HepG2 (cell line): Measurements from ENCODE around the gene ZMYND19. TPM values are rescaled to one million over a fixed set of nuclear protein-coding genes. Genes with fewer than 3 reads are reported as not detected.

Experiments
- ATAC-seq: fragments of 200-7000 bp; cut with Tn5 transposase; 3 replicates; pipeline ENCODE4 v1.9.1; 2020; ENCODE audit warnings: mild to moderate bottlenecking, moderate library complexity
- BruUV-seq: library from RNA; stranded (reverse); fragments of 400-500 nt; replicated peaks from 2 replicates; lab custom pipeline; 2021; lab: Mats Ljungman, UMichigan
- CTCF ChIA-PET: fragments of 300-600 bp; formaldehyde crosslinking; extraction: SDS; loops from one replicate; lab custom pipeline; 2021; ENCODE audit warnings: low total read pairs, inconsistent platforms, low intra/inter-chr PET ratio; lab: Yijun Ruan, JAX
- POLR2A ChIA-PET: fragments of 350-600 bp; sonication (Branson Sonifier 250); formaldehyde crosslinking; loops from one replicate; lab custom pipeline; 2020; ENCODE audit warnings: antibody characterized with exemption, inconsistent platforms; lab: Yijun Ruan, JAX
- DNase-seq: peaks from one replicate; pipeline ENCODE4 v3.0.0-alpha.2; 2015; ENCODE audit warnings: low spot score
- FAIRE-seq: peaks from 3 replicates; lab custom pipeline; 2011; peaks lifted over from hg19 to GRCh38; lab: Jason Lieb, UNC
- H2AFZ ChIP-seq: one replicate; pipeline ENCODE4 v1.6.1; 2011; ENCODE audit warnings: low read length, inconsistent platforms
- H3K27ac ChIP-seq: fragments of 300-600 bp; 3 replicates; pipeline ENCODE4 v1.8.0; 2011; ENCODE audit warnings: mixed run types, mild to moderate bottlenecking, mixed read lengths, low read length, inconsistent platforms; ENCODE audit not compliant: insufficient read depth; ENCODE audit errors: extremely low read length
- H3K27me3 ChIP-seq, 2 experiments: fragments of 200-600 bp in 1 of 2; 2 replicates in 1 of 2; 3 replicates in 1 of 2; pipeline versions ENCODE4 v1.6.0 to v1.8.0; 2011; ENCODE audit warnings: low read length in 2 of 2, mild to moderate bottlenecking in 2 of 2, moderate library complexity in 2 of 2, inconsistent platforms in 1 of 2; ENCODE audit not compliant: insufficient read depth in 2 of 2, control insufficient read depth in 1 of 2
- H3K36me3 ChIP-seq, 2 experiments: fragments of 200-600 bp in 1 of 2; replicated peaks in 1 of 2; 2 replicates in 1 of 2; 3 replicates in 1 of 2; pipeline versions ENCODE4 v1.5.1 to v1.8.0; 2011; ENCODE audit warnings: low read length in 2 of 2, inconsistent platforms in 1 of 2; ENCODE audit not compliant: insufficient read depth in 2 of 2, control insufficient read depth in 1 of 2
- H3K4me1 ChIP-seq: 2 replicates; pipeline ENCODE4 v1.5.1; 2012; ENCODE audit warnings: low read length, inconsistent platforms; ENCODE audit not compliant: insufficient read depth
- H3K4me2 ChIP-seq: 2 replicates; pipeline ENCODE4 v1.6.0; 2011; ENCODE audit warnings: low read depth, low read length, inconsistent platforms
- H3K4me3 ChIP-seq, 3 experiments: fragments of 200-600 bp in 1 of 3; sonication (generic), shearing (Covaris generic) in 1 of 3; replicated peaks in 1 of 3; 2 replicates each; pipeline ENCODE4 v1.5.1; 2011 to 2016; ENCODE audit warnings: low read length in 3 of 3, inconsistent platforms in 2 of 3, low read depth in 2 of 3, mild to moderate bottlenecking in 2 of 3, control low read depth in 1 of 3, mixed read lengths in 1 of 3; ENCODE audit not compliant: insufficient read depth in 1 of 3
- H3K79me2 ChIP-seq: one replicate; pipeline ENCODE4 v1.6.1; 2011; ENCODE audit warnings: low read length, inconsistent platforms; ENCODE audit not compliant: insufficient read depth
- H3K9ac ChIP-seq: 2 replicates; pipeline ENCODE4 v1.6.0; 2011; ENCODE audit warnings: mild to moderate bottlenecking, low read depth, low read length, inconsistent platforms; ENCODE audit not compliant: insufficient read depth
- H3K9me3 ChIP-seq: 2 replicates; pipeline ENCODE4 v1.5.1; 2012; ENCODE audit warnings: mild to moderate bottlenecking, low read length
- H4K20me1 ChIP-seq: 2 replicates; pipeline ENCODE4 v1.6.0; 2011; ENCODE audit warnings: inconsistent platforms, mild to moderate bottlenecking, low read length, moderate library complexity; ENCODE audit not compliant: insufficient read depth
- BRCA1 ChIP-seq: sonication (generic); formaldehyde crosslinking; IDR thresholded peaks from 2 replicates; pipeline ENCODE4 v1.4.0; 2020; ENCODE audit warnings: missing genetic modification reagents
- FOXC1 ChIP-seq: sonication (generic); formaldehyde crosslinking; IDR thresholded peaks from 2 replicates; pipeline ENCODE4 v1.8.0; 2022; ENCODE audit warnings: mild to moderate bottlenecking, missing genetic modification reagents, borderline replicate concordance
- FOXO4 ChIP-seq: sonication (generic); formaldehyde crosslinking; conservative IDR thresholded peaks from 2 replicates; pipeline ENCODE4 v1.8.1; 2023; ENCODE audit warnings: missing genetic modification reagents
- KMT2B ChIP-seq: IDR thresholded peaks from 2 replicates; pipeline ENCODE4 v1.6.1; 2016; ENCODE audit warnings: missing genetic modification reagents, missing compliant biosample characterization
- MATR3 ChIP-seq: sonication (generic); formaldehyde crosslinking; IDR thresholded peaks from 2 replicates; pipeline ENCODE4 v1.4.0; 2020; ENCODE audit warnings: missing genetic modification reagents
- MXD3 ChIP-seq: IDR thresholded peaks from 2 replicates; pipeline ENCODE4 v1.6.1; 2016; ENCODE audit warnings: mild to moderate bottlenecking, missing biosample characterization, missing genetic modification reagents
- SKIL ChIP-seq: sonication (generic); formaldehyde crosslinking; IDR thresholded peaks from 2 replicates; pipeline ENCODE4 v1.8.0; 2022; ENCODE audit warnings: missing genetic modification reagents, mild to moderate bottlenecking, moderate library complexity, borderline replicate concordance
- ZNF407 ChIP-seq: sonication (generic); formaldehyde crosslinking; IDR thresholded peaks from one replicate; pipeline ENCODE4 v1.5.1; 2020; ENCODE audit warnings: mild to moderate bottlenecking, missing genetic modification reagents; ENCODE audit errors: not compliant biosample characterization
- ZNF720 ChIP-seq: sonication (generic); formaldehyde crosslinking; IDR thresholded peaks from 2 replicates; pipeline ENCODE4 v1.4.0; 2020; ENCODE audit warnings: missing genetic modification reagents
- ZNF839 ChIP-seq: sonication (generic); formaldehyde crosslinking; IDR thresholded peaks from 2 replicates; pipeline ENCODE4 v1.4.0; 2020; ENCODE audit warnings: missing genetic modification reagents, mild to moderate bottlenecking, borderline replicate concordance
- WGBS: methylation state at CpG from one replicate; pipeline ENCODE4 v1.1.6; 2017; ENCODE audit warnings: low lambda C conversion rate; 5-methylcytosine and 5-hydroxymethylcytosine counted together
- in situ Hi-C: cut with HindIII; loops from 2 replicates; pipeline ENCODE4 v1.10.0; 2017; ENCODE audit warnings: low pct_unique_long_range_greater_than_20kb; ENCODE audit not compliant: extremely low pct_ligation_motif_present
- intact Hi-C: fragments of 100-400 bp; cut with micrococcal nuclease; formaldehyde crosslinking; loops from one replicate; pipeline ENCODE4 v1.10.0; 2022; ENCODE audit not compliant: unreplicated experiment
- polyA plus RNA-seq, 8 experiments: library from polyadenylated mRNA; depleted of rRNA in 3 of 8; stranded (reverse) in 7 of 8; unstranded in 1 of 8; fragments of >200 nt; fragmentation: Illumina TruSeq in 4 of 8; extraction: Trizol in 4 of 8; gene quantifications; 2 replicates each; pipeline versions ENCODE4 v1.2.1 to v1.2.3, GENCODE V29; 2011 to 2016; ENCODE audit warnings: low read depth in 4 of 8, missing spikeins in 1 of 8, mixed read lengths in 1 of 8; ENCODE audit not compliant: insufficient read depth in 1 of 8
- total RNA-seq, 5 experiments: library from RNA; depleted of rRNA; stranded (reverse); fragments of >200 nt; fragmentation: Illumina TruSeq; extraction: Trizol; gene quantifications; 2 replicates each; pipeline ENCODE4 v1.2.3, GENCODE V29; 2016; ENCODE audit warnings: low read depth in 1 of 5

The ZMYND19 gene
- total and polyA plus RNA-seq, 2 of the 13 experiments (the other 11 are each of a cell fraction or from before 2014, with no cell fraction given), result 21.3 to 38.7 TPM

GRCh38 chr9:137534256-137535119 is 55.8 kb downstream of the ZMYND19 start:
- Histone ChIP-seq H3K9me3 (no peaks in the 10 kb centered on the region), H2AFZ (peak overlapping the region; percentile 62), H4K20me1 (no peaks in the 10 kb centered on the region), H3K79me2 (no peaks in the 10 kb centered on the region), H3K27ac (peak overlapping the region; percentile 37), H3K4me1 (peaks cover 13% of the 10 kb centered on the region), H3K4me3 (peak overlapping the region in 1 of 3 experiments; percentile 19; a peak in 1 of 6 replicates), H3K9ac (peak overlapping the region; percentile 12), H3K27me3 (no peaks in the 10 kb centered on the region), H3K4me2 (peak overlapping the region; percentile 72), H3K36me3 (no peaks in the 10 kb centered on the region)
- peak; percentile 81 for DNase-seq
- in situ Hi-C loops (no loop called here), intact Hi-C loops (no loop called here)
- BruUV-seq, result no TSS peak
- CTCF ChIA-PET, result no interaction called here
- WGBS, result 18% methylated on average over 17 of the region's 19 CpGs
- ATAC-seq, result peak; percentile 87
- POLR2A ChIA-PET, result interaction anchor here (0.6 to 0.7 kb wide), 2 partner anchors 17 to 43 kb away, joined by 3 to 4 read pairs; partner anchors contain the start of gene MRPL41
- peak; percentile 97 for FAIRE-seq
- TF ChIP-seq MATR3 (CRISPR knock-in tag), result no peak
- TF ChIP-seq FOXC1 (CRISPR knock-in tag), result peak; percentile 40; the same call in 1 of the 2 replicates
- peak; percentile 56; the same call in 1 of the 2 replicates for TF ChIP-seq KMT2B (CRISPR knock-in tag)
- TF ChIP-seq MXD3, result no peak
- no peak for TF ChIP-seq FOXO4 (CRISPR knock-in tag)
- TF ChIP-seq ZNF720 (CRISPR knock-in tag), result no peak
- TF ChIP-seq SKIL (CRISPR knock-in tag), result no peak
- peak; percentile 33; the same call in 1 of the 2 replicates for TF ChIP-seq BRCA1 (CRISPR knock-in tag)
- no peak for TF ChIP-seq ZNF407 (CRISPR knock-in tag)
- TF ChIP-seq ZNF839 (CRISPR knock-in tag), result peak; percentile 41; the same call in 1 of the 2 replicates
